Astrocyte of the spinal cord (primary cell): ENCODE measurements around the gene PLEKHG4B.
"Not testable (repeated sequence)": the region's sequence is repeated elsewhere in the genome, so short reads cannot be mapped to it uniquely, and the experiment has no call there.

ENCODE experiments used
- DNase-seq: peaks from one replicate; pipeline ENCODE4 v3.0.0; 2011; ENCODE audit warnings: low read depth, low spot score
- H3K4me3 ChIP-seq: 2 replicates; pipeline ENCODE4 v1.5.1; 2011; ENCODE audit warnings: low read depth, mild to moderate bottlenecking, low read length, moderate library complexity
- in situ Hi-C: cut with HindIII; loops from 2 replicates; pipeline ENCODE4 v1.10.0; 2017; ENCODE audit warnings: low sequenced_read_pairs
- TF ChIP-seq, protein P1 (sequence below): IDR thresholded peaks from 2 replicates; pipeline ENCODE4 v1.5.1; 2012; ENCODE audit warnings: low read depth, mild to moderate bottlenecking, low read length, inconsistent platforms

Gene PLEKHG4B

DNA sequence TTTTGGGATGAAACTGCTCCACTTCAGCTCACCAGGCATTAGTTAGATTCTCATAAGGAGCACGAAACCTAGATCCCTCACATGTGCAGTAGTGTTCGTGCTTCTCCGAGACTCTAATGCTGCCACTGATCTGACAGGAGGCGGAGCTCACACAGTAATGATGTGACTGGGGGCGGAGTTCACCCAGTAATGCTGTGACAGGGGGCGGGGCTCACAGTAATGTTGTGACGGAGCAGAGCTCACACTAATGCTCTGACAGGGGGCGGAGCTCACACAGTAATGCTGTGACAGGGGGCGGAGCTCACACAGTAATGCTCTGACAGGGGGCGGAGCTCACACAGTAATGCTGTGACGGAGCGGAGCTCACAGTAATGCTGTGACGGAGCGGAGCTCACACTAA, 72.3 kb downstream of the PLEKHG4B start:
- TF ChIP-seq, protein P1, sequence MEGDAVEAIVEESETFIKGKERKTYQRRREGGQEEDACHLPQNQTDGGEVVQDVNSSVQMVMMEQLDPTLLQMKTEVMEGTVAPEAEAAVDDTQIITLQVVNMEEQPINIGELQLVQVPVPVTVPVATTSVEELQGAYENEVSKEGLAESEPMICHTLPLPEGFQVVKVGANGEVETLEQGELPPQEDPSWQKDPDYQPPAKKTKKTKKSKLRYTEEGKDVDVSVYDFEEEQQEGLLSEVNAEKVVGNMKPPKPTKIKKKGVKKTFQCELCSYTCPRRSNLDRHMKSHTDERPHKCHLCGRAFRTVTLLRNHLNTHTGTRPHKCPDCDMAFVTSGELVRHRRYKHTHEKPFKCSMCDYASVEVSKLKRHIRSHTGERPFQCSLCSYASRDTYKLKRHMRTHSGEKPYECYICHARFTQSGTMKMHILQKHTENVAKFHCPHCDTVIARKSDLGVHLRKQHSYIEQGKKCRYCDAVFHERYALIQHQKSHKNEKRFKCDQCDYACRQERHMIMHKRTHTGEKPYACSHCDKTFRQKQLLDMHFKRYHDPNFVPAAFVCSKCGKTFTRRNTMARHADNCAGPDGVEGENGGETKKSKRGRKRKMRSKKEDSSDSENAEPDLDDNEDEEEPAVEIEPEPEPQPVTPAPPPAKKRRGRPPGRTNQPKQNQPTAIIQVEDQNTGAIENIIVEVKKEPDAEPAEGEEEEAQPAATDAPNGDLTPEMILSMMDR = no peak
- H3K4me3 ChIP-seq = no peak overlapping the region
- in situ Hi-C loops = no loop called here
- no peak for DNase-seq

DNA sequence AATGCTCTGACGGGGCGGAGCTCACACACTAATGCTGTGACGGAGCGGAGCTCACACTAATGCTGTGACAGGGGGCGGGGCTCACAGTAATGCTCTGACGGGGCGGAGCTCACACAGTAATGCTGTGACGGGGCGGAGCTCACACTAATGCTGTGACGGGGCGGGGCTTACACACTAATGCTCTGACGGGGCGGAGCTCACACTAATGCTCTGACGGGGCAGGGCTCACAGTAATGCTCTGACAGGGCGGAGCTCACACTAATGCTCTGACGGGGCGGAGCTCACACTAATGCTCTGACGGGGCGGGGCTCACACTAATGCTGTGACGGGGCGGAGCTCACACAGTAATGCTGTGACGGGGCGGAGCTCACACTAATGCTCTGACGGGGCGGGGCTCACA, 72.8 kb downstream of the PLEKHG4B start:
- in situ Hi-C loops, H3K4me3 ChIP-seq, DNase-seq: not testable (repeated sequence)

DNA sequence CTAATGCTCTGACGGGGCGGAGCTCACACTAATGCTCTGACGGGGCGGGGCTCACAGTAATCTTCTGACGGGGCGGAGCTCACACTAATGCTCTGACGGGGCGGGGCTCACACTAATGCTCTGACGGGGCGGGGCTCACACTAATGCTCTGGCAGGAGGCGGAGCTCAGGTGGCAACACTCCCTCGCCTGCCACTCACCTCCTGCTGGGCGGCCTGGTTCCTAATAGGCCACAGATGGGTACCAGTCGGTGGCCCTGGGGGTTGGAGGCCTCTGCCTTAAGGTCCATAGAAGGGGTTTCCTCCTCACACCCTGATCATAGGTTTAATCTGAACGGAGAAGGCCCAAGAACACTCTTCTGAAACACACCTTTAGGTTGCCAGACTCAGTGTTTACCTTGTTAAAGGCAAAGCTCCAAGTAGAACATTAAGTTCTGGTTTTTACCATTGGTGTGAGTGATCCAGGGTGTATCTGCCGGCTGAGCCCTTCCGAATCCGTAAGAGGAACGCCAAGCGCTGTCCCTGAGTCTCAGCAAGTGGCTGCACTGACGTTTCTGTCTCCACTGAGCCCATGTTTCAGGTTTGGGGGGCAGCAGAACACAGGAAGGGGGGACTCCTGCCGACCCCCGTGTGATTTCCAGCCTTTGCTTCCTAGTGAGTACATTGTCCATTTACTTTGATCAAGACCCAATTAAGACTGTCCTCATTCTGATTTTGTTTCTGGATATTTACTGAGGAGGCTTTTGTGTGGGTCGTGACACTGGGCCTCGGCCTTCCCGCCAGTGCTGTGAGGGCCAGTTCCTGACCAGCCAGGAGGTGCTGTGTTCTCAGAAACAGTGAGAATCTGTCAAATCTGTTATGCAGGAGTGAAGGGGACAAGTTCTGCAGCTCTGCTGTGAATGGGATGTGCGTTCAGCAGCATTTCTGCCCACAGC, 74.7 kb downstream of the PLEKHG4B start:
- no peak overlapping the region for H3K4me3 ChIP-seq
- TF ChIP-seq, protein P1 = no peak
- no peak for DNase-seq
- in situ Hi-C loops = no loop called here

DNA sequence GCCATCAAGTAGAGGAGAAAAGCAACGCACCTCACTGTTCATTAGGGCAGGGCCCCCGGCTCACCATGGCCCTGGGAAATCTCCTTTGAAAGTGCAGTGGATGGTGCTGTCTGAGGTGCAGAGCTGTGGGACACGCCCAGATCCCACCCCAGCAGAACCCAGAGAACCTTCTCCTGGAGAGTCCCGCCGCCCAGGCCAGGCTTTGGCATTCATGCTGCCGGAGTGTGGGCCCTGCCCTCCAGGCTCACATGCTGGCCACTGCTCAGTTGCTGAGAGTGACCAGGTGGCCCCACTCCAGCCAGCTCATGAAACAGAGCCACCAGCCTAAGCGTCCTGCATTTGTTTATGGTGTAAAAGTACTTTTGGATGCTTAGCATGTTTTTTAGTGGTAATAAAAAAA, 75.5 kb downstream of the PLEKHG4B start:
- in situ Hi-C loops = no loop called here
- H3K4me3 ChIP-seq = no peak overlapping the region
- TF ChIP-seq, protein P1 = no peak
- no peak for DNase-seq

DNA sequence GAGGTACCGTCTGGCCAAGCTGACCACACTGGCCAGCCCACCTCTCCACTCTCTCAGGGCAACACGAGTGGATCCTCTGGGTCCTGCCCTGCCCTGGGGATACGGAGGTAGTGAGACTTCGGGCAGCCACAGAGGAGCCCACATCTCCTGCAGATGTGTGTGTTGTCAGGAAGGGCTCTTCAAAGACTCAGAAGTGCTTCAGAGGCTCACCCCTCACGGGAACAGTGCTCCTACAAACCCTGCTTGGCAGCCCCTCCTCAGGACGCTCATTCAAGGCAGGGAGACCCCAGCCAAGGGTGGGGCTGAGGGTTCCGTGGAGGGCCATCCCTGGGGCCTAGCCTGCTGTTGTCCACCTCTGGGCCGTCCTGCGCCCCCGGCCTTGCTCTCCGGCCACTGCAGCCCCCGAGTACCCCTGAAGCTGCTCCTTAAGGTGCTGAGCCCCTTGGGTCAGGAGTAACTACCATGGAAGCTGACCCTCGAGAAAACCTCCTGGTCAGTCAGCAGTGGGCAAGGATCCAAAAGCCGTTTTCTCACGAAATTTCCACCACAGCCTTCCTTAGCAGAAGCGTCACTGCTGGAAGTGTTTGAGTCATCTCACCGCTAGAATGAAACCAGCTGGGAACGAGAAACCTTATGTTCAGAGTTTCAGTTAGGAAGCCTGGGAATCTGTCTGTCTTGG, 76.2 kb downstream of the PLEKHG4B start:
- TF ChIP-seq, protein P1 = no peak
- DNase-seq = peak; percentile 98
- in situ Hi-C loops = no loop called here
- no peak overlapping the region for H3K4me3 ChIP-seq

DNA sequence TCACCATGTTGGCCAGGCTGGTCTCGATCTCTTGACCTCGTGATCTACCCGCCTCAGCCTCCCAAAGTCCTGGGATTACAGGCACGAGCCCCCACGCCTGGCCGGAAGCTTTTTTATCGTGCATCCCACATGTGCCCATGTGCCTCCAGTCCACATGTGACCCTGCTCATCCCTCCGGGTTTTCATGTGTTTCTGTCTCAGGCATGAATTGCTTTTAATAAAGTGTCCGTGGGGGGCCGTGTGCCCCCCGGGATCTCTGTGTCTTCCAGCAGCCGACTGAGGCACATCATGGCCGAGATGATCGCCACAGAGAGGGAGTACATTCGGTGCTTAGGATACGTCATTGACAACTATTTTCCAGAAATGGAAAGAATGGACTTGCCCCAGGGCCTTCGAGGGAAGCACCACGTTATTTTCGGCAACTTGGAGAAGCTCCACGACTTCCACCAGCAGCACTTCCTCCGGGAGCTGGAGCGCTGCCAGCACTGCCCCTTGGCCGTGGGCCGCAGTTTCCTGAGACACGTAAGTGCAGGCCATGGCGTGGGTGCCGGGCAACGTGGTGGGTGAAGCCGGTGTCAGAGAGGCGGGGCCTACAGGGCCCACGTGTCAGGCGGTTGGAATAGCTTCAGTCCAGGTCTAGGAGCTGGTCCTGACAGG, 77.2 kb downstream of the PLEKHG4B start:
- TF ChIP-seq, protein P1 = no peak
- H3K4me3 ChIP-seq = no peak overlapping the region
- DNase-seq = peak; percentile 80
- in situ Hi-C loops = no loop called here

DNA sequence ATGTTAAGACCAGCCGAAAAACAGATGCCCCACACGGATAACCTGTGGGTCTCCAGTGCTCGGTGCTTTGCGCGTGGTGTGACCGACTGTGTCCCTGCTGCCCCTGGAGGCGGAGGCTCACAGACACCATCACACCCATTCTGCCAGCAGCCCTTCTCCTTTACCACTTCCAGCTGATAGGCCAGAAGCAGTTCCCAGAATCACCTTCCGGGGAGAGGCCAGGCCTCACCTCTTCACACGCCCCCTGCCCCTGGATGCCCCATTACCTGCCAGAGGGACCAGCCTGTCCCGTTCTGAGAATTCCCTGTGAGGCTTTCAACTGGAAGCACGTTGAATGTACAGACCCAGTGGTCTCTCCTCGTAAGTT, 77.7 kb downstream of the PLEKHG4B start:
- TF ChIP-seq, protein P1 = no peak
- H3K4me3 ChIP-seq = no peak overlapping the region
- in situ Hi-C loops = no loop called here
- no peak for DNase-seq
